ENCODE data around the gene SYNDIG1. TPM values are rescaled to one million over a fixed set of nuclear protein-coding genes. Genes with fewer than 3 reads are reported as not detected.

Gene SYNDIG1
- total RNA-seq, 4 donors from 2014 or later = 0.27 to 0.32 TPM; not detected in 2

DNA sequence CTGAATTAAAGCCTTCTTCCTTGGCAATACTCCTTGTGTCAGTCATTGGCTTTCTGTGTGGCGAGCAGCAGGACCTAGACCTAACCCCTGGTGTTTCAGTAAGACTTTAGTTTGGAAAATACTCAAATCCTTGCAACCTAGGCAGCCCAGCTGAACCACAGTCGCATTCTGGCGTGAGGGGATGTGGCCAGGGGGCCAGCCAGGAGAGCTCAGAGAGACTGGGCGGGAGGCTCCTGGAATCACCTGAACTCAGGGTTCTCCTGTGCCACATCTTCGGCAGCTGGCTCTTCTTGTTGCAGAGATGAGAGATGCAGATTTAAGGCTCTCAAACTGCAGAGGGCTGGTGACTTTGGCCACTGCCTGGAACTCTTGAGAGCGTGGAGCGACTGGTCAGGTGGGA is 102.7 kb downstream of the SYNDIG1 start:
- TF ChIP-seq POLR2A (IDR thresholded peaks at IDR 0.05) (no peak), POLR2AphosphoS5 (IDR thresholded peaks at IDR 0.05) (no peak), EP300 (IDR thresholded peaks at IDR 0.05; ENCODE audit: low read depth) (no peak), CTCF (IDR thresholded peaks at IDR 0.05) (no peak)
- in situ Hi-C loops (cut with MboI; ENCODE audit: low pct_ligation_motif_present in 1 of 4, low pct_unique_long_range_greater_than_20kb in 1 of 4, low sequenced_read_pairs in 3 of 4) = no loop called here
- no peak for DNase-seq

DNA sequence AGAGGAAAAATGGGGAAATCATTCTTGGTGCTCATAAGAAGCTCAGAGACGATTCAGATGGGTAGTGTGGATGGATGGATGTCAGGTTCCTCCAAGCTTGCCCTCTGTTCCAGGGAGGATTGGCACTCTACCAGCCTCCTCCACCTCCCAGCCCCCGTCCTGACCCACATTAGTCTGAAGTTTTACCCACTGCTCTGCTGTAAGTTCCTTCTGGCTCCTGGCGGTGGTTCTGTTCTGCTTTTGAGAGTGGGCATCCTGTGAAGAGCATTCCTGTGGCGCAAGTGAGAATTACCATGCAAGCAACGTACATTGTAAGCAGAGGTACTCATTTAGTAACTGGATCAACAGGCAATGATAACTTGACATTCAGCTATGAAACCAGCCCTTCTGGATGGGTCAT is 103.4 kb downstream of the SYNDIG1 start:
- Histone ChIP-seq H3K36me3 (no peaks in the 10 kb centered on the region), H3K27me3 (no peaks in the 10 kb centered on the region), H3K4me1 (no peaks in the 10 kb centered on the region), H3K9me3 (no peaks in the 10 kb centered on the region), H3K4me3 (no peak overlapping the region), H3K27ac (no peak overlapping the region)
- in situ Hi-C loops (cut with MboI; ENCODE audit: low pct_ligation_motif_present in 1 of 4, low pct_unique_long_range_greater_than_20kb in 1 of 4, low sequenced_read_pairs in 3 of 4) = no loop called here
- DNase-seq = no peak
- TF ChIP-seq EP300 (IDR thresholded peaks at IDR 0.05; ENCODE audit: low read depth) (no peak), POLR2A (IDR thresholded peaks at IDR 0.05) (no peak), CTCF (IDR thresholded peaks at IDR 0.05) (no peak), POLR2AphosphoS5 (IDR thresholded peaks at IDR 0.05) (no peak)
- intact Hi-C loops (cut with DNase I; ENCODE audit: low total_unique reads) = no loop called here
- WGBS, 2 donors (ENCODE audit: low coverage in 1 of 2) = 83% methylated on average over 5 of the region's 5 CpGs; no CpG with 5 or more reads in 1 of the 2 donors

More for the DNA sequence above, 102.7 kb downstream of the SYNDIG1 start:
- Histone ChIP-seq H3K36me3 (no peaks in the 10 kb centered on the region), H3K27ac (no peak overlapping the region), H3K9me3 (no peaks in the 10 kb centered on the region), H3K27me3 (no peaks in the 10 kb centered on the region), H3K4me1 (no peaks in the 10 kb centered on the region), H3K4me3 (no peak overlapping the region)
- intact Hi-C loops (cut with DNase I; ENCODE audit: low total_unique reads) = no loop called here
- 88% methylated on average over 7 of the region's 7 CpGs; no CpG with 5 or more reads in 1 of the 2 donors for WGBS, 2 donors (ENCODE audit: low coverage in 1 of 2)

GRCh38 chr20:24573557-24573956 is 104.1 kb downstream of the SYNDIG1 start:
- Histone ChIP-seq H3K27me3 (no peaks in the 10 kb centered on the region), H3K4me1 (no peaks in the 10 kb centered on the region), H3K27ac (no peak overlapping the region), H3K4me3 (no peak overlapping the region), H3K36me3 (no peaks in the 10 kb centered on the region), H3K9me3 (no peaks in the 10 kb centered on the region)
- in situ Hi-C loops (cut with MboI; ENCODE audit: low pct_ligation_motif_present in 1 of 4, low pct_unique_long_range_greater_than_20kb in 1 of 4, low sequenced_read_pairs in 3 of 4) = no loop called here
- intact Hi-C loops (cut with DNase I; ENCODE audit: low total_unique reads) = no loop called here
- WGBS, 2 donors (ENCODE audit: low coverage in 1 of 2) = 84 to 90% methylated on average over 6 of the region's 6 CpGs
- DNase-seq = no peak
- no peak for TF ChIP-seq CTCF (IDR thresholded peaks at IDR 0.05)
- TF ChIP-seq POLR2AphosphoS5 (IDR thresholded peaks at IDR 0.05) = no peak
- no peak for TF ChIP-seq POLR2A (IDR thresholded peaks at IDR 0.05)
- no peak for TF ChIP-seq EP300 (IDR thresholded peaks at IDR 0.05; ENCODE audit: low read depth)

GRCh38 chr20:24574307-24574706 is 104.9 kb downstream of the SYNDIG1 start:
- intact Hi-C loops (cut with DNase I; ENCODE audit: low total_unique reads) = no loop called here
- Histone ChIP-seq H3K27me3 (no peaks in the 10 kb centered on the region), H3K27ac (no peak overlapping the region), H3K4me3 (no peak overlapping the region), H3K36me3 (no peaks in the 10 kb centered on the region), H3K4me1 (no peaks in the 10 kb centered on the region), H3K9me3 (no peaks in the 10 kb centered on the region)
- DNase-seq = no peak
- TF ChIP-seq CTCF (IDR thresholded peaks at IDR 0.05) (no peak), POLR2AphosphoS5 (IDR thresholded peaks at IDR 0.05) (no peak), POLR2A (IDR thresholded peaks at IDR 0.05) (no peak), EP300 (IDR thresholded peaks at IDR 0.05; ENCODE audit: low read depth) (no peak)
- 78 to 95% methylated on average over 2 of the region's 2 CpGs for WGBS, 2 donors (ENCODE audit: low coverage in 1 of 2)
- in situ Hi-C loops (cut with MboI; ENCODE audit: low pct_ligation_motif_present in 1 of 4, low pct_unique_long_range_greater_than_20kb in 1 of 4, low sequenced_read_pairs in 3 of 4) = no loop called here

Measured in transverse colon (tissue), 4 donors.